HG02870 (cell line): Measurements from ENCODE around the gene HNRNPC.
"Not testable (repeated sequence)": the region's sequence is repeated elsewhere in the genome, so short reads cannot be mapped to it uniquely, and the experiment has no call there.

ENCODE experiments used
- ATAC-seq: cut with Tn5 transposase; IDR thresholded peaks from one replicate; pipeline ENCODE4 v1.9.1; 2021; ENCODE audit warnings: mild to moderate bottlenecking, moderate library complexity; ENCODE audit not compliant: unreplicated experiment

The HNRNPC gene

DNA sequence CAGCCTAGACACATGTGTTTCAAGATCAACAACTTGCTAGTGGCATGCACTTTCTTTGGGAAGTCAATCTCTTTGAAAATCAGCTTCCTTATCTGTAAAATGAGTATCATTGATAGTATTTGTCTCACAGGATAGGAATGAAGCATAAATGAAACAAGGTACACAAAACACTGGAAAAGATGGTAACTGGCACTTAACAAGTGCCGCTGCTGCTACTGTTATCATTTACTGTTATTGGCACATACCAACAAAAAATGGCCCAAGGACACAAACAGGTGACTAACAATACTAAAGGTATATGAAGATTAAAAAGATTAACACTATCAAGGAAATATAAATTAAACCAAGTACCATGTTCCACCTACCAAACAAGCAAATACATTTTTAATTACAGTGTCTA, 20.9 kb downstream of the HNRNPC start:
- no peak for ATAC-seq

DNA sequence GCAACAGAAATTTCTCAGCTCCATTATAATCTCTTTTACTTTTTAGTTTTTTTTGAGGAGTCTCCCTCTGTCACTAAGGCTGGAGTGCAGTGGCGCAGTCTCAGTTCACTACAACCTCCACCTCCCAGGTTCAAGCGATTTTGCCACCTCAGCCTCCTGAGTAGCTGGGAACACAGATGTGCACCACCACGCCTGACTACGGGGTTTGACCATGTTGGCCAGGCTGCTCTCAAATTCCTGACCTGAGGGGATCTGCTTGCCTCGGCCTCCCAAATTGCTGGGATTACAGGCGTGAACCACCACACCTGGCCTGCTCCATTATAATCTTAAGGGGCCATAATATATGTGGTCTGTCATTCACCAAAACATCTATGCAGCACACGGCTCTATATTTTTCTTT, 23.4 kb downstream of the HNRNPC start:
- ATAC-seq: no peak

DNA sequence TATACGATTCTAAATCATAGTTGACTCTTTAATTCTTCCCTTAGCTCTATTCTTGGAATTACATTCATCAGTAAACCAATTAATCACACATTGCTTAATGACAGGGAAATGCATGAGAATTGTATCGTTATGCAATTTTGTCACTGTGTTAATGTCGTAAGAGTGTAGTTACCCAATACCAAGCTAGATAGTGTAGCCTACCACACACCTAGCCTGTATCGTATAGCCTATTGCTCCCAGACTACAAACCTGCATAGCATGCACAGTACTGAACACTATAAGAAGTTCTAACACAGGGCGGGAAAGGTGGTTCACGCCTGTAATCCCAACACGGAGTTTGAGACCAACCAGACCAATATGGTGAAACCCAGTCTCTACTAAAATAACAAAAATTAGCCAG, 24.7 kb downstream of the HNRNPC start:
- no peak for ATAC-seq

DNA sequence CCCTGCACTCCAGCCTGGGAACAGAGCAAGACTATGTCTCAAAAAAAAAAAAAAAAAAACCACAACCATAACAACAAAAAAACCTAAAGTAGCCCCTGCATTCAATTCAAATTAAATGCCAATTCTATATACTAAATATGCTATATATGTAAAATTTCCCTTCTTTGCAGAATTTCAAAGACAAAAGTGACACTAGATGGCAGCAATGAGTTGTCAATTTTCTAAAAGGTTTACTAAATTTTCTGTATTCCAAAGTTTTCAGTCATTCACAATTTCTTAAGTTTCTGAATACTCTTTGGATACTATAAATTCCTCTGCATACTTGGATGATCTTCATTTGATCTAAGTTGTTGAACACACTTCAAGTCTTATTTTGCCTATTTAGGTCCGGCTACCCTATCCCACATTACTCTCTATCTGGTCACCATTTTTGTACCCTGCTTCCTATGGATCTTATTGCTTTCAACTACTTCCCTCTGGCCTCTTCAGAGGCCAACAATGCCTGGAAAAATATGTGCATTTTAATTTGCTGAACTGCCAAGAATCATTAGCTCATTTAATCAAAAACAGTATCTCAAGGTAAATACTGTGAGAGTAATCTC, 27.9 kb downstream of the HNRNPC start:
- no peak for ATAC-seq

DNA sequence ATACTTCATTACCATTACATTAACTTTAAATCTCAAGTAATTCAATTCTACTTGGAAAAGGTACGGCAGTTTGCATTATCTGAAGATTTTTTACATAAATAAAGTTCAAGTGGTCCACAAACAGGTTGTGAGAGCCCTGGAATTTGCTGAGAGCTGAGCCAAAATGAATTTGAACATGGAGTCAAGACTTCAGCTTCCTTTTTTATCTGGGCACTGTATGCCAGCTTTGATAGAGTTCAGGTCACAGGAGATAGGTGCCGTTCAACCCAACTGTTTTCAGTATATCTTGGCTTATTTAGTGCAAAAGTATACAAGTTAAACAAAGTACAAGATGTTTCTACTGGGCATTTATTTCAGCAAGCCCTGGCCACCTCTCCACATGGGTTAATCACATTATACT, 28.8 kb downstream of the HNRNPC start:
- no peak for ATAC-seq

DNA sequence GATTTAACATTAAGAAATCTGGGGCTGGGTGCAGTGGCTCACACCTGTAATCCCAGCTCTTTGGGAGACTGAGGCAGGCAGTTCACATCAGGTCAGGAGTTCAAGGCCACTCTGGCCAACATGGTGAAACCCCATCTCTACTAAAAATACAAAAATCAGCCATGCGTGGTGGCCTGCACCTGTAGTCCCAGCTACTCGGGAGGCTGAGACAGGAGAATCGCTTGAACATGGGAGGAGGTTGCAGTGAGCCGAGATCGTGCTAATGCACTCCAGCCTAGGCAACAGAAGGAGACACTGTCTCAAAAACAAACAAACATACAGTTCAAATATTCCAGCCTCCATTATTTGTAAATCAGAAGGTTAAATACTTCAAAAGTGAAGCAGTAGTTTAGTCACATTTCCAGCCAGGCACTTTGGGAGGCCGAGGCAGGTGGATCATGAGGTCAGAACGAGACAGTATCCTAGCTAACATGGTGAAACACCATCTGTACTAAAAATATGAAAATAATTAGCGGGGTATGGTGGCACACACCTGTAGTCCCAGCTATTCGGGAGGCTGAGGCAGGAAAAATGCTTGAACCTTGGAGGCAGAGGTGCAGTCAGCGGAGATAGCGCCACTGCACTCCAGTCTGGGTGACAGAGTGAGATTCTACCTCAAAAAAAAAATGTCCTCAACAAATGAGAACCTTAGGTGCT, 30.3 kb downstream of the HNRNPC start:
- ATAC-seq: no peak

DNA sequence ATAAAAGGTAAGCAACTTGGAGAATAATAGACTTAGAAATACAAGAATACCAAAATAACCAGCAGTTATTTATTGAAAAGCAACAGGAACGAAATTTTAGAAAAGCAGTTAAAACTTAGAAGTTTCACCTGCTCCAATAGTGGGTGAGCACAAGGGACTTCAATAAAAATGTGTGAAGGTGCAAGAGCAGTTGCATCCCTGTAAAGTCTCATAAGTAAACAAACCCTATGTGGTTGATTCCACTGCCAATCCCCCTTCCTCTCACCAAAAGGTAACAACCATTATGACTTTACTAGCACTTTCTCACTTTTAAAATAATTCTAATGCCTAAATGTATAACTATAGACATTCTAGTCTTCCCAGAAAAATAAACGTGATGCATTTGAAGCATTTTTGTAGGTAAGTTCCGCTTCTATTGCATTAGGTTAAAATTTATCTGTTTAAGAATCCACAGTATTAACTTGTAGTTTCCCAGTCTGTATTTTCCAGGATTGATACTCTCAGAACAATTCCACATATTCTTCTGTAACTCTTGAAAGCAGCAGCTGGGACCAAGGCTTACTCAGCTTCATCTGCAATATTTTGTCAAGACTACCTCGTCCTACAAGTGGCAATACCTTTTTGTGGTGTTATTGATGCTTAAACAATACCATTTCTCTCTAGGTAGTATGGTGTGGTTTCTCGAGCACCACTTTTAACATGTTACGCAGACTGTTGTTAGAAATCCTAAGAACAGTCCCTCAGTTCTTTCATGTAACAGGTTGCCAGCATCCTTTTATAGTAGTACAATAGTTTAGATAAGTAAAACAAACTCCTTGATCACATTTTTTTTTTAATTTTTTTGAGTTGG, 32.1 kb downstream of the HNRNPC start:
- ATAC-seq: no peak

DNA sequence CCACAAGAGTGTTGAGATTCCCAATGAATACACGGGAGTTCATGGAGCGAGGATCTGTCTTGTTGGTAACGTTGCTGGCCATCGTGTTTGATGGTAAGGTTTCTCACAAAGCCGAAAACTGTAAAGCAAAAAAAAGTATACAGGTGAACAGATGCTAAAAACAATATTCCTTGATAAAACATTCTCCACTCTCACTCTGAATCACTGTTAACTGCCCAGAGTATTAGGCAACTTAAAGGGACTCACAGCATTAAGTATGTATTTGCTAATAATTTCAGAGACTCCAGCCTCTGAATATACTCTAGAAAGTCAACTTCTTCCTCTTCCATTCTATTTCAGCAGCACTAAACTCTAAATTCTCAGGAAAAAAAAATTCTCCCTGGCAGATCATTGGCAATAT, 35.1 kb downstream of the HNRNPC start:
- ATAC-seq: no peak

DNA sequence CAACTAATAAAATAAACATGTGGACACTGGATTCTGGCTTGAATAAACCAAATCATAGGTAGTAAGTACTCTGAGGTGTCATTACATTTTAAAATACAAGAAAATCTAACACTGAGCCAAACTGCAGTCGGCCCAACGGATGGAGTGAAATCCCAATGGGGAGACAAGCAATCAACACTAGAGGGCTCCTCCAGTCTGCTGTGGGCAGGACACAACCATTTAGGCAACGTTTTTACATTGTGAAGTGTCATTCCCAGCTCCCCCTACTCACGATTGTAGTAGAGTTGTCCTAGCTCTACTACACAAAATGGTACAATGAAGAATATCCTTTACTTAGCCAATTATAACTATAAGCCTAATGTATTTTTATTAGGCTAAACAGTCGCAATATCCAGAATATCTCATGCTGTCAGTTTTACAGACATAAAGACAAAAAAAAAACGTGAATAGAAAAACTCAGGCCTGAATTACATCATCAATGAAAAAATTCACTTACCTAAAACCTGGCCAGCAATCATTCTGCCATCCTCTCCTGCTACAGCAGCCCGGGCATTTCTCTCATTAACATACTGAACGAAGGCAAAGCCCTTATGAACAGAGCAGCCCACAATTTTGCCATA, 35.7 kb downstream of the HNRNPC start:
- ATAC-seq: no peak

DNA sequence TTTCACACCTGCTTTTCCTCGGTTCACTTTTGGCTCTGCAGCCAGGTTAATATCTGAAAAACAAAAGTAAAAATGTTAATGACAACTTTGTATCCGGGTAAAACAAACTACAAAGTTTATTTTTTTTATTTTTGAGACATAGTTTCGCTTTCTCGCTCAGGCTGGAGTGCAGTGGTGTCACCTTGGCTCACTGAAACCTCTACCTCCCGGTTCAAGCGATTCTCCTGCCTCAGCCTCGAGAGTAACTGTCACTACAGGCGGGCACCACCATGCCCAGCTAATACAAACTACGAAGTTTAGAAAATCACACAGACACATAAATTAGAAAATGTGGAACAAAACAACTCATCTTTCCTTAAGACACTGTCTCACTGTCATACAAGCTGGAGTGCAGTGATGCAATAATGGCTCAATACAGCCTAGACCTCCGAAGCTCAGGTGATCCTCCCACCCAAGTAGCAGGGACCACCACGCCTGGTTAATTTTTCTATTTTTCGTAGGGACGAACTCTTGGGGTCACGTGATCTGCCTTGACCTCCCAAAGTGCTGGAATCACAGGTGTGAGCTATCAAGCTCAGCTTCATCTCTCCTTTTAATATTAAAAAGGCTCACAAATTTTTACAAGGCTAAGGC, 38.1 kb downstream of the HNRNPC start:
- ATAC-seq: no peak

DNA sequence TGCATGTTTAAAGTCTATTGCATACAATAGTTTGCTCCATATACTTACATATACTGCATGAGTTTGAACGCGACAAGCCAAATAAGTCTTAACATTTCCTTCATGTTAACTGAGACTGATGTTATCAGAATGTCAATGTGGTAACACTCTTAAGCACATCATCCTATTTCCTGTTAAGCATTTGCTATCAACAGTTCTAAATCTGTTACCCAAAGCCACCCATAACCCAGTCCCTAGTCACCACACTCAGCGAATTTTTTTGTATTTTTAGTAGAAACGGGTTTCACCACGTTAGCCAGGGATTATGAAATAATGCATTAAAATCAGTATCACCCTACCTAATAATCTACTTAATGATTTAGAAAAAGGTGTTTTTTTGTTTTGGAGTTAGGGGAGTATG, 39.4 kb downstream of the HNRNPC start:
- ATAC-seq: no peak

DNA sequence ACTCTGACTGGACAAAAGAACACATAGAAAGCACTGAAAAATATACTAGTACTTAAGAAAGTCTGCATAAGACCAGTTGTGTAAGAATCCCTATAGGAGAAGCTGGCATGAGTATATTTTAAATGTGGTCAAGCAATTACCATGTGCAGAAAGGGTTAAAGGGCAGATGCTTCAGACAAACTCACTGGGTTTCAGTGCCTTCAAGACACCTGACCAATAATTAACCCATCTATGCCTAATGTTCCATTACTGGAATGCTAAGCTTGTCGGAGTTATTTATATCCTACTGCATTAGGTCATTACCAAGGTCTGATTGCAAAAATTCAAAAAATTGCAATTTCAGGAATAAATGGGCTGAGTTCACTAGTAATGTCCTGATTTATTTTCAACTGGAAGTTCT, 41.3 kb downstream of the HNRNPC start:
- ATAC-seq: no peak

- ATAC-seq: no peak
These were observed 42.1 kb downstream of the HNRNPC start for GRCh38 chr14:21227150-21227549.

DNA sequence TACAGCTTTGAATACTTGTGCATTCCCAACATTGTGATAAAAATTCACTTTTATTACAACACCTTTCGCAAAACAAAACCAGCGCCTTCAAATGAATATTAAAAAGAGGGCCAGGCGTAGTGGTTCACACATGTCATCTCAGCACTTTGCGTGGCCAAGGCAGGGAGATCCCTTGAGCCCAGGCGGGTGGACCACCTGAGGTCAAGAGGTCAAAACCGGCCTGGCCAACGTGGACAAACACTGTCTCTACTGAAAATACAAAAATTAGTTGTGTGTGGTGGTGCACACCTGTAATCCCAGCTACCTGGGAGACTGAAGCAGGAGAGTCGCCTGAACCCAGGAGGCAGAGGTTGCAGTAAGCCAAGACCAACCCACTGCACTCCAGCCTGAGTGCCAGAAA, 42.8 kb downstream of the HNRNPC start:
- ATAC-seq: no peak

- not testable (repeated sequence) for ATAC-seq
These were observed 44.1 kb downstream of the HNRNPC start for GRCh38 chr14:21225164-21225563.

DNA sequence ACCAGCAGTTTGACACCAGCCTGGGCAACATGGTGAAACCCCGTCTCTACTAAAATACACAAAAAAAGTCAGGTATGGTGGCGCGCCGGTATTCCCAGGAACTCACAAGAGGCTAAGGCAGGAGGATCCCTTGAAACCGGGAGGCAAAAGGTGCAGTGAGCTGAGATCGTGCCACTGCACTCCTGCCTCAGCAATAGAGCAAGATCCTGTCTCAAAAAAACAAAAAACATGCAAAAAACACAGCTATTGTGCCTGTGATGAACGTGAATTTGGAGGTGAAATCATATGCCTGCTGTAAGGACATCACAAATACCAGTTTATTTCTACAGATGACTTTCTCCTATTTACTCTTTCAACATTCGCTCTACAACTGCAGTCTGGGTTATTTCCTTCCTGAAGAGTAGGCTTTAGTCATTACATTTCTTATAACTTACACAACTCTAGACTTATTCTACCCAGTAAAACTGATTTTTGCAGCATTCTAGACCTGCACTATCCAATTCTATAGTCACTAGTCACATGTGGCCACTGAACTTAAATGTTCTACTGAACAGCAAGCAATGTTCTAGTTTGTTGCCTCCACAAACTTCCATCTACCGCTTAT, 48.3 kb downstream of the HNRNPC start:
- no peak for ATAC-seq

DNA sequence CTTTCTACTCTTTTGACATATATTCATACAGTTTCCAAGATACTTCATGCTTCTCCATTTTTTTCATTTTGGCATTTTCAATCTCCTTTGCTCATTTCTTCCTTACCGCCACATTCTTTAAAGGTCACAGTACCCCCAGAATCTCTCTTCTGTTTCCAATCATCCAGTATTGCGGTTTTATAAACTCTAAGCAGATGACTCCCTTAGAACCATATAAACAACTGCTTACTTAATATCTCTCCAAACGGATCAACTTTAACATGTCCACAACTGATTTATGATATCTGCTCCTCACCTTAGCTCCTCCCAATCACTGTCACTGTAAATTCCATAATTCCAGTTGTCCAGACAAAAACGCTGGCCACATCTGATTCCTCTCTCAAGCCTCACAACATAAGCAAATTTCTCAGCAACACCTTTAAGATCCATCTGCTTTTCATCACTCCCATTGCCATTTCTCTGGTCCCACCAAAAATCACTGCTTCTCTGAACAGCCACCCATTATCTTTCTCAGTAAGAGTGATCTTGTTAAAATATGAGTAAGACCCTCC, 49.6 kb downstream of the HNRNPC start:
- no peak for ATAC-seq

DNA sequence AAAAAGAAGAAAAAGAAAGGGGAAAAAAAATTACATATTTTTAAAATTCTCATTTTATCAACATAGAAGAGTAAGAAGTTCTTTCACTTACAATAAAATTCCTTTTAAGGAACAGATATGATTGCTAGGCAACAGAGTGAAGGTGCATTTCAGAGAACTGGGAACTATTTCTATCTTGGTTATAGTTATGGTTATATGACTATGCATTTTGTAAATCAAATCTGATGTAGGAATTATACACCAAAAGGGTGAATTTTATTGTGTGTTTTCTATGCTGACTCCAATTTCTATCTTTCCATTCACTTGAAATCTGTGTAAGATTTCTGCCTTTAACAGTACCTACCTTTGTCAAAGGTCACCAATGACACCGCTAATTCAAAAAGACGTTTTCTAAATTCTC, 50.1 kb downstream of the HNRNPC start:
- ATAC-seq: no peak

DNA sequence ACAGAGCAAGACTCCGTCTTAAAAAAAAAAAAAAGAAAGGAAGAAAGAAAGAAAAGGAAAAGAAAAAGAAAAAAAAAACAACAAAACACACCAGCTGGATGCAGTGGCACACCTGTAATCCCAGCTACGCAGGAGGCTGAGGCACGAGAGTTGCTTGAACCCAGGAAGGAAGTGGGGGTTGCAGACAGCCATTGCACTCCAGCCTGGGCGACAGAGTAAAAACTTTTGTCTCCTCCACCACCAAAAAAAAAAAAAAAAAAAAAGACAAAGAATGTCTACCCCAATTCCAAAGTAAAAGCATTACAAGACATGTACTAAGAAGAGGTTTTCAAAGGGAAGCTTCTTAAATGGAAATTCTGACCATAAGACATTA, 53.4 kb downstream of the HNRNPC start:
- ATAC-seq: no peak

GRCh38 chr14:21215130-21215878, 53.9 kb downstream of the HNRNPC start:
- no peak for ATAC-seq
